IPS-20b (cell line): ENCODE measurements around the gene HS2ST1.

Source experiments
- H3K27ac ChIP-seq: one replicate; pipeline ENCODE4 v1.5.1; 2013; ENCODE audit warnings: low read length
- H3K27me3 ChIP-seq: 2 replicates; pipeline ENCODE4 v1.6.1; 2013; ENCODE audit warnings: mild to moderate bottlenecking, low read length, inconsistent platforms; ENCODE audit not compliant: insufficient read depth
- H3K36me3 ChIP-seq: 2 replicates; pipeline ENCODE4 v1.6.1; 2013; ENCODE audit warnings: low read depth, mild to moderate bottlenecking, inconsistent platforms, low read length, moderate library complexity; ENCODE audit not compliant: insufficient read depth
- H3K4me1 ChIP-seq: 2 replicates; pipeline ENCODE4 v1.6.1; 2013; ENCODE audit warnings: mild to moderate bottlenecking, control low read depth, inconsistent platforms, low read length, moderate library complexity; ENCODE audit not compliant: insufficient read depth
- H3K4me3 ChIP-seq: 2 replicates; pipeline ENCODE4 v1.5.1; 2013; ENCODE audit warnings: mild to moderate bottlenecking, low read length, inconsistent platforms
- H3K9ac ChIP-seq: 2 replicates; pipeline ENCODE4 v1.6.1; 2013; ENCODE audit warnings: low read depth, mild to moderate bottlenecking, inconsistent platforms, low read length, moderate library complexity
- H3K9me3 ChIP-seq: 2 replicates; pipeline ENCODE4 v1.6.1; 2013; ENCODE audit warnings: mild to moderate bottlenecking, low read depth, low read length, inconsistent platforms; ENCODE audit not compliant: insufficient read depth

The HS2ST1 gene

DNA sequence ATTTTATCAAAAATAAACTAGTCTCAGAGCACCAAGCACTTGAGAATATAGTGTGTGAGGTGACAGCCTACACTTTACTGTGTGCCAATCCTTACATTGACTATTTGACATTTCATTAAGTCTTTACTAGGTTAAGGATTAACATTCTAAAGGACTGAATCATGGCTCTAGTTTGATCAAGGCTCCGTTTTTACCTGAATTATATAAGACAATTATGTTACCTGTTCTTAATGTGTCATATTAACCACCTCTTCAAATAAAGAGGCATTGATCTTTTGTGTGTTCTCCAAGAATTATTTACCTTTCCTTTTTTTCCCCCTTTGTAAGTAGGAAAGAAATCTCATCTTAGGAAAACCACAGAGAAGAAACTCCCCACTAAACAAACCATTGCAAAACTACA is 189.7 kb downstream of the HS2ST1 start:
- Histone ChIP-seq H3K36me3 (peaks cover under 1% of the 10 kb centered on the region), H3K4me3 (no peak overlapping the region), H3K27ac (no peak overlapping the region), H3K27me3 (no peaks in the 10 kb centered on the region), H3K4me1 (peaks cover 21% of the 10 kb centered on the region), H3K9me3 (no peaks in the 10 kb centered on the region), H3K9ac (no peak overlapping the region)

DNA sequence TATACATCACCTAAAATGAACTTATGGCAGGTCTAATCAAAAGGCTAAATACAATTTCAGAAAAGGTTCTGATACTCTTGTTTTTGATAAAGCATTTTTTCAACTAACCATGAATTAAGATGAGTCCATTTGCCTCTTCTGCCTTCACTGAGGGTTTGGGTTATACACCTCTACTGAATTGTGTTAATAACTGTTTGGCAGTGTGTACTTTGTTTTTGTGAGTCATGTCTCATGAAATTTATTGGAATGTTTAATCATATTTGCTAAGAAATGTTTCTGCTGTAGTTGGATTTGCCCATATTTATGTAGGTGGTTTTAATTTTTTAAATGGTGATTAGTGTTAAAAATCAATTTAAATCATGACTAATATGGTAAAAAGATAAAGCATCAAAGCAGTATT is 190.5 kb downstream of the HS2ST1 start:
- H3K9ac ChIP-seq, result no peak overlapping the region
- no peaks in the 10 kb centered on the region for H3K9me3 ChIP-seq
- no peak overlapping the region for H3K4me3 ChIP-seq
- no peaks in the 10 kb centered on the region for H3K27me3 ChIP-seq
- H3K4me1 ChIP-seq, result peaks cover 17% of the 10 kb centered on the region
- no peak overlapping the region for H3K27ac ChIP-seq
- no peaks in the 10 kb centered on the region; the same call in 1 of the 2 replicates for H3K36me3 ChIP-seq

DNA sequence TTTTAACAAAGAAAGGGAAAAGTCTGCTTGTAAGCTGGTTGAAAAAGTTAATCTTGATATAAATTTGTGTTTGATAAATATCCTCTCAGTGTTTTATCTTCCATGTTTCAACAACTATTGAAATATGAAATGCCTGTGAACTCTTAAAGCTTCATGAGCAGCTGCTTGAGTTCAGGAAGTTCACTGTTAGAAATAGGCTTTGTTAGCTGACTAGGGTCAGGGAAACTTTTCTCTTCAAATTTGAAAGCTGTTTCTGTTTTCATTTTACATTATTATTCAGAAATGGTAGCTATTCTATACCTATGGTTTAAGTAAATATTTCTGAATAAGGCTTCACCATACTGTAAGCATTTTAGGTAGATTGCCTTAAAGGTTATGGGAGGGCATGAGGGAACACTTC is 191.7 kb downstream of the HS2ST1 start:
- Histone ChIP-seq H3K36me3 (no peaks in the 10 kb centered on the region), H3K9me3 (no peaks in the 10 kb centered on the region), H3K27me3 (no peaks in the 10 kb centered on the region), H3K4me1 (peaks cover 9% of the 10 kb centered on the region), H3K4me3 (no peak overlapping the region), H3K9ac (no peak overlapping the region), H3K27ac (no peak overlapping the region)

DNA sequence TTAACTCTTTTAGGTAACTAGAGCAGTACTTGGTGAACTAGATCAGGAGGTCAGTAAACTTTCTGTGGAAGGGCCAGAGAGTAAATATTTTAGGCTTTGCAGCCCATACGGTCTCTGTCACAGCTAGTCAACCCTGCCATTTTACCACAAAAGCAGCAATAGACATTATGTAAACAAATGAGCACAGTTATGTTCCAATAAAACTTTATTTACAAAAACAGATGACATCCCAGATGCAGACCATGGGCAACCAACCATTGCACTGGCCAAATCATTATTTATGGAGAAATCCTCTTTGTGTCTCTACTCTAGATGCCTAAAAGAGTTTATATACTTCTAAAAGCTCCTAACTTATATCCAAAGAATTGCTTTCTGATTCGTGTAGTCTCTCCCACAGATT is 192.4 kb downstream of the HS2ST1 start:
- Histone ChIP-seq H3K4me1 (peaks cover 9% of the 10 kb centered on the region), H3K9me3 (no peaks in the 10 kb centered on the region), H3K36me3 (no peaks in the 10 kb centered on the region), H3K27me3 (no peaks in the 10 kb centered on the region), H3K27ac (no peak overlapping the region), H3K9ac (no peak overlapping the region), H3K4me3 (no peak overlapping the region)

DNA sequence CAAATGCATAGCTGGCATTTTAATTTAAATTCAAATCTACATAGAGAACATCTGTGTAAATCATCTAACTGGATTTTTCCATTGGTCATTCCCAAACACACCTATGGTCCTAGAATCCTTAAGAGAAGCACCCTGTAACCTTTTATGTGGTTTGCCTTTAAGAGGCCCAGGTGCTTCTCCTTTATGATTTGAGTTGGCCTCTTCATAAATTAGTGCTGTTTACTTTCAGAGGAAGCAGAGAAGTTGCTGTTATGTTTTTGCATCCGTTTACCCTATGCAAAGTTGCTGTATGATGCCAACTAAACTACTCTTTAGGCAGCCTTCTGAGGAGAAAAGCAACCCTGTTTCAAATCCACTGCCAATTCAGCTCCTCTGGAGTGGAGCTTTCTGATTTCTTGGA is 193.8 kb downstream of the HS2ST1 start:
- Histone ChIP-seq H3K4me1 (peaks cover 9% of the 10 kb centered on the region), H3K4me3 (no peak overlapping the region), H3K36me3 (no peaks in the 10 kb centered on the region), H3K27ac (no peak overlapping the region), H3K27me3 (no peaks in the 10 kb centered on the region), H3K9me3 (no peaks in the 10 kb centered on the region), H3K9ac (no peak overlapping the region)

DNA sequence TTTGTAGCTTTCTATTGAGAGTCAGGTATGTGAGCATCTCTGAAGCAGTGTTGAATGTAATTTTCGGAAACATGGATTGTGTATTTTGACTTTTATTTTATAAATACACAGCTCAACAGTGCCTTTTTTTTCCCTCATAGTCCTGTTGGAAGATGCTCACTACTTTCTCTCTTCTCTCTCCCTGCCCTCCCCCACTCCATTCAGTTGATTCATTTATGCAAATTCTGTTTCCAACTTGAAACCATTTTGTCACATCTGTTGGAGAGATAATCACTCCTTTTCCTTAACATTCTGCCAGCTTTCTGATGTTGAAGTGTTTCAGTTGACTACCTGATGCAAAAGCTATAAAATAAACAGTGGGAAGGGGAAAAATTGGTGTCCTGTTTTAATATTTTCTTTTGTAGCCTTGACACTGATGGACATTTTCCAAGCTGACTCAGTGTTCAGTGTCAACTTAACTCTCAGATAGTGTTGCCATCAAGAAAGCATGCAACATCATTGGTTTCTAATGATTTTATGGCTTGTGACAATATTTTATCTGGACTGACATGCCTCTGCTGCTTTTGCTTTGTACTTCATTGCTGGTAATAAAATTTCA is 194.5 kb downstream of the HS2ST1 start:
- Histone ChIP-seq H3K27me3 (no peaks in the 10 kb centered on the region), H3K27ac (no peak overlapping the region), H3K4me1 (peaks cover 9% of the 10 kb centered on the region), H3K36me3 (no peaks in the 10 kb centered on the region), H3K9me3 (no peaks in the 10 kb centered on the region), H3K4me3 (no peak overlapping the region), H3K9ac (no peak overlapping the region)

DNA sequence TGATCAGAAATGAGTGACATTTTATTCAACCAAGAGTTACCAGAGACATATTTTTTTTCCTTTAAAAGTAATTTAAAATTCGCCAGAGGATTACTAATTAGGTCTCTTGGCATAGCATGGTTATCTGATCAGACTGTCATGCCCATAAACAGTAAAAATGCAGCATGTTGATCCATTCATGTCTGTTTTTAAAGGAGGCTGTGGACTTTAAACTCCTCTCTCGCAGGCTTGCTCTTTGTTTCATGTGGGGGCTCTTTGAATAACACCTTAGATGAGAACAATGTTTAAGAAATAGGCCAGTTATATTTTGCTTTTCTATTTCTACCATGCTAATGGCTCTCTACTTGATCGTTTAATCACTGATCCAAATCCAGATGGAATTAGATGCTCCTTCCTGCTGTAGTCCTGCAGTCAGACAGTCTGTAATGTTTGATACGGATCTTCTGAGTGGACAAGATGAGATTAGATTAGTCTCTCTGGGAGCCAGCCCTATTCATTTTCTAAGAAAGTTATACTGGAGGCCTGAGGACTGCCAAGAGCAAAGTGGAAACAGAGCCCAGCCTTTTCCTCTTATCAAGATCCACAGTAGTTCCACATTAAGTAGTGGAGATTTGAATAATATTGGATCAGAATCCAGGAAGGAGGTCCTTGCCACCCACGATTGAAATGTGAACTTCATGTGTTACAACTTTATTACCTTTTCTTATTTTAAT is 197.4 kb downstream of the HS2ST1 start:
- Histone ChIP-seq H3K9me3 (no peaks in the 10 kb centered on the region), H3K27ac (no peak overlapping the region), H3K4me1 (peaks cover 10% of the 10 kb centered on the region), H3K4me3 (no peak overlapping the region), H3K9ac (no peak overlapping the region), H3K36me3 (no peaks in the 10 kb centered on the region), H3K27me3 (no peaks in the 10 kb centered on the region)

DNA sequence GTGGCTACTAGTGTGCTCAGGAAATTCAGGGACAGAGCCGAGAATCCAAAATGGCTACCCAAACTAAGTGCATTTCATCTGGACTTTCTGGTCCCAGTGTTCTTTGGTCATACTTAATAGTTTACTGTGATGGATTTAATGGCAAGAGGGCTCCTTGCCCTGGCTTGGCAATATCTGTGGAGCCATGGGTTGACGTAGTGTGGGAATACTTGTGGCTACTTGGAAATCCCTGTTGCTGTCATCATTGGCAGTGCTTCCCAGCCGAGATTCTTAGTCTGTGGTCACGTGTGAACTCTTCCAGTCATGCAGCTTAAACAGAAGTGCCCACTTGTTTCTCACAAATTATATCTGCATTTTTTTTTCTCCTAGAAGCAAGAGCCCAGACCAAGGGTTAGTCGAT is 198.9 kb downstream of the HS2ST1 start:
- Histone ChIP-seq H3K27me3 (no peaks in the 10 kb centered on the region), H3K36me3 (no peaks in the 10 kb centered on the region), H3K4me1 (peaks cover 16% of the 10 kb centered on the region), H3K9ac (no peak overlapping the region), H3K9me3 (no peaks in the 10 kb centered on the region), H3K27ac (no peak overlapping the region), H3K4me3 (no peak overlapping the region)

DNA sequence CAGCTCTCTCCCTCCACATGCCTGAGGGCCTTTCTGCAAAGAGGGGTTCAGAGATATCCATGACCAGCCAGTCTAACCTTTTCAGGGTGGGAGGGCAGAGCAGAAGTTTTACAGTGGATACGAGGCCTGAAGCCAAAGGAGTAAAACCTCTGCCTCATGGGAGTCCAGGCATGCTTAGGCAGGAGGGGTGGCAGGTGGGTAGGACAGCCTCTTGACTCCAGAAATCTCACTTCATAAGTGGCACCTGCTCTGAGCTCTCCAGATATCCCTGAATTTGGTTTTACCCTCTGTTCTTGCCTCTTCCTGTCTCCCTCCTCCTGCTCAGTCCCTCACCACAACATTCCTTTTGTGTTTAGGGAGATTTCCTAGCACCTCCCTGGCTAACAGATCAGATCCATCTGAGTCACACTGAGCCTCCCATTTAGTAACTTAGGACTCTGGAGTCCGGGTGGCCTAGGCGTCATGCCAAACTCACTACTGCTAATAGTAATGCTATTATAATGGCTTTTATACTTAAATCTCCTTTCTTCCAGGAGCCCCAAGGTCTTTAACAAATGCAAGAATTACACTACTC is 201.0 kb downstream of the HS2ST1 start:
- peaks cover 9% of the 10 kb centered on the region; the same call in 1 of the 2 replicates for H3K4me1 ChIP-seq
- no peaks in the 10 kb centered on the region for H3K27me3 ChIP-seq
- no peak overlapping the region for H3K4me3 ChIP-seq
- H3K36me3 ChIP-seq, result no peaks in the 10 kb centered on the region
- no peak overlapping the region for H3K9ac ChIP-seq
- no peak overlapping the region for H3K27ac ChIP-seq
- no peaks in the 10 kb centered on the region for H3K9me3 ChIP-seq

DNA sequence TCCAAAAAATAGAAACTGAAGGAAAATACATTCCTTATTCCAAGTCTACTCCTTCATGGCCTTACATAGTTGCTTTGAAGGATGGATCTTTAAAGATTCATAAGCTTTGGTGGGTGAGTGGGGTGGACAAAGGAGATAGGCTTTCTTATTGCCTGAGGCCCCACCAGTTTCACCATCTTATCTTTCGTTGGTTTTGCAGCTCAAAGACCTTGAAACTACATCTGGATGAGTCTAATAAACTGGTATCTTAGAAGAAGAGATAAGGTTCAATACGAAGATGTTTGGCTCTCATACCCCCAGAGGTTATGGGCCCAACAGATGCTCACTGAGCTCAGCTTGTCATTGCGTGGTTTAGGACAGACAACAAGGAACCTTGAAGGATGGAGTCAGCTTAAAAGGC is 201.5 kb downstream of the HS2ST1 start:
- Histone ChIP-seq H3K27me3 (no peaks in the 10 kb centered on the region), H3K4me1 (peaks cover 9% of the 10 kb centered on the region; the same call in 1 of the 2 replicates), H3K9ac (no peak overlapping the region), H3K36me3 (no peaks in the 10 kb centered on the region), H3K9me3 (no peaks in the 10 kb centered on the region), H3K27ac (no peak overlapping the region), H3K4me3 (no peak overlapping the region)

DNA sequence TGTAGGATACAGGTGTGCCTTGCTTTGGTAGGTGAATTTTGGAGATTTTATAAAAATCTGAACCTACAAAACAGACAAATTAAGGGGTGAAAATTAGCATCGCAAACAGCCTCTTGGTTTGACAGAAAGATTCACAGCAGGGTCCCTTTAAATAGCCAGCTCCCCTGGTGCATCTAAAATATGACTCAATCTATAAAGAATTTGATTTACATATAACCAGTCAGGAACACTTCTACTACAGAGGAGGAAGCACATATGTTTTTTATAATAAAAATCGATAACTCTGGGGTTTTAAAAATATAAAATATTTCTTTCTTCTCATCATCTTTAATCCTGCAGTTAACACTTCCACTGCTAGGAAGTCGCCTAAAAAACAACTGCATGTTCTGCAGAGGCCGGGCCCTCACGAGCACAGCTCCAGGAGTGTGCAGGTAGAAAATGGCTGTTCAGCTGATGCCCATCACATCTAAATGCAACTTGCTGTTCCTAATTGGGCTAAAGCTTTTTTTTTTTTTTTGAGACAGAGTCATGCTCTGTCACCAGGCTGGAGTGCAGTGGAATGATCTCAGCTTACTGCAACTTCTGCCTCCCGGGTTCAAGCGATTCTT is 203.4 kb downstream of the HS2ST1 start:
- H3K4me1 ChIP-seq, result peaks cover 9% of the 10 kb centered on the region; the same call in 1 of the 2 replicates
- H3K36me3 ChIP-seq, result no peaks in the 10 kb centered on the region
- no peak overlapping the region for H3K9ac ChIP-seq
- H3K9me3 ChIP-seq, result no peaks in the 10 kb centered on the region
- no peak overlapping the region; the same call in 1 of the 2 replicates for H3K4me3 ChIP-seq
- no peak overlapping the region for H3K27ac ChIP-seq
- H3K27me3 ChIP-seq, result no peaks in the 10 kb centered on the region
